ENCODE data around the gene CLTC.

CLTC gene

DNA sequence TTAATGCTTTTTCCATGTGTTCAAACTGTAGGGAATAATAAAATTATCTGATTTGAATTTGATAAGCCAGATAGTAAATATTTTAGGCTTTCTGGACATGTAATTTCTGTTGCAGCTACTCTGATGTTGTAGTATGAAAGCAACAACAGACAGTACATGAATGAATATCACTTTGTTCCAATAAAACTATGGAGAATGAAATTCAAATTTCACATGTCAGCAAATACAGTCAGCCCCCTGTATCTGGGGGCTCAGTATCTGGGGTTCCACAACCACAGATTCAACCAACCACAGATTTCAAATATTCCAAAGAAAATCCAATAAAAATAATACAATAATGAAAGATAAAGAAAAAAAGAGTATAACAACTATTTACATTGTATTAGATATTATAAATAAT lies 8.2 kb upstream of the CLTC start:
- no peak overlapping the region for H3K4me3 ChIP-seq (ENCODE audit: control insufficient read depth, low read depth, low read length)
- no peak for DNase-seq (ENCODE audit: low read depth)
- TF ChIP-seq, protein P1, sequence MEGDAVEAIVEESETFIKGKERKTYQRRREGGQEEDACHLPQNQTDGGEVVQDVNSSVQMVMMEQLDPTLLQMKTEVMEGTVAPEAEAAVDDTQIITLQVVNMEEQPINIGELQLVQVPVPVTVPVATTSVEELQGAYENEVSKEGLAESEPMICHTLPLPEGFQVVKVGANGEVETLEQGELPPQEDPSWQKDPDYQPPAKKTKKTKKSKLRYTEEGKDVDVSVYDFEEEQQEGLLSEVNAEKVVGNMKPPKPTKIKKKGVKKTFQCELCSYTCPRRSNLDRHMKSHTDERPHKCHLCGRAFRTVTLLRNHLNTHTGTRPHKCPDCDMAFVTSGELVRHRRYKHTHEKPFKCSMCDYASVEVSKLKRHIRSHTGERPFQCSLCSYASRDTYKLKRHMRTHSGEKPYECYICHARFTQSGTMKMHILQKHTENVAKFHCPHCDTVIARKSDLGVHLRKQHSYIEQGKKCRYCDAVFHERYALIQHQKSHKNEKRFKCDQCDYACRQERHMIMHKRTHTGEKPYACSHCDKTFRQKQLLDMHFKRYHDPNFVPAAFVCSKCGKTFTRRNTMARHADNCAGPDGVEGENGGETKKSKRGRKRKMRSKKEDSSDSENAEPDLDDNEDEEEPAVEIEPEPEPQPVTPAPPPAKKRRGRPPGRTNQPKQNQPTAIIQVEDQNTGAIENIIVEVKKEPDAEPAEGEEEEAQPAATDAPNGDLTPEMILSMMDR (IDR thresholded peaks at IDR 0.05; ENCODE audit: control insufficient read depth, insufficient read depth, low read depth, low read length, missing control alignments): no peak

DNA sequence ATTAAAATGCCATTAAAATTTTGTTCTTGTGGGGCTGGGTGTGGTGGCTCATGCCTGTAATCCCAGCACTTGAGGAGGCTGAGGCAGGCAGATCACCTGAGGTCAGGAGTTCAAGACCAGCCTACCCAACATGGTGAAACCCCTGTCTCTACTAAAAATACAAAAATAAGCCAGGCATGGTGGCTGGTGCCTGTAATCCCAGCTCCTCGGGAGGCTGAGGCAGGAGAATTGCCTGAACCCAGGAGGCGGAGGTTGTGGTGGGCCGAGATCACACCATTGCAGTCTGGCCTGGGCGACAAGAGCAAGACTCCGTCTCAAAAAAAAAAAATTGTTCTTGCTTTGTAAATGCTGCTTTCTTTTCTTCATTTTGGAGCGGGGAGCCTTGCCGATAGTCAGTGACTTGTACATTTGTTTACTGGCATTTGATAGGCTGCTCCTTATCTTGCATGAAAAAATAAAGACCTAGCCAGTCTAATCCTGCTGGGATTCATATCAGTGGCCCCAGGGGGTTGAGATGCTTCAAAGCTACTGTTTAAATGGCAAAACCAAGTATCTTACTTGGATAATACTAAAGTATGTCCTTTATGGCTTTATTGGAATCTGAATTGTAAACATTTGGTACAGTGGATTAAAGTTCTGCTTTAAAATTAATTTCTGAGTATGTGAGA lies 3.3 kb upstream of the CLTC start:
- TF ChIP-seq, protein P1 (IDR thresholded peaks at IDR 0.05; ENCODE audit: control insufficient read depth, insufficient read depth, low read depth, low read length, missing control alignments): no peak
- no peak for DNase-seq (ENCODE audit: low read depth)

DNA sequence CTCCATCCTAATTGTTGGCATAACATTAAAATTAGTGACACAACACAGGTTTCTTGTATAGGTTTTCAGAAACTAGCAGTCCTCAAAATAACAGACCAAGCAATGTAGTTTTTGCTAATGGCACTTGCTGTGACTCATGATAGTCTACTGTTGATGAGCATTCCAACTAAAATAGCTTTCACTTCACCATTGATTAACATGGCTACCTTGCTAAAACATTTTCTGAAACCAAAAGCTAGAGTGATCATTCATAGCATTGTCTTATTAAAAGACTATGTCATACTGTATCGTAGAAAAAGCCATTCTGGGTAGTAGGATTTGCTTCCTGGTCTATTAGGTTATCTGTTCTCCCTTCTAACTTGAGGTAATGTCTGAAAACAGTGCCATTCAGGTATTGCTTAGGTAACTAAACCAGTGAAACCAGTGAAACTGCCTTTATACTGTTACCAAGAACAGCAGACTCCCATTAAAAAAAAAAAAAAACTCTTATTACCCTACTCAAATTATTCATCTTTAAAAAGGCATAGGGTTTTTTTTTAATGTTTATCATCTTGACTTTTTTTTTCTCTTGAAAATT lies 2.5 kb upstream of the CLTC start:
- TF ChIP-seq, protein P1 (IDR thresholded peaks at IDR 0.05; ENCODE audit: control insufficient read depth, insufficient read depth, low read depth, low read length, missing control alignments): no peak
- no peak for DNase-seq (ENCODE audit: low read depth)
- no peak overlapping the region for H3K4me3 ChIP-seq (ENCODE audit: control insufficient read depth, low read depth, low read length)

More for the DNA sequence above, 3.3 kb upstream of the CLTC start:
- H3K4me3 ChIP-seq (ENCODE audit: control insufficient read depth, low read depth, low read length): no peak overlapping the region

DNA sequence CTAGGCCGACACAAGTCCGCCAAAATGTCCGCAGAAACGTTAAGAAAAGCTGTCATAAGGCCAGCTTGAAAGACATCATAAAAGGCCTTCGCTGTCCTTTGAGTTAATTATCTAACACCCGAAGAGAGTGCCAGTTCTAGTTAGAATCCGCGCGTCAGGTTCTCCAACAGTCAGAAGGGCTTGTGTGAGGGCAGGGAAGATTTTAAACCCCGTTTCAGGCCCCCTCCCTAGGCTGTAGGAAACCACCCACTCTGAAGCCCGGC lies 729 bp upstream of the CLTC start:
- H3K4me3 ChIP-seq (ENCODE audit: control insufficient read depth, low read depth, low read length): peak overlapping the region; percentile 97
- no peak for DNase-seq (ENCODE audit: low read depth)
- TF ChIP-seq, protein P1 (IDR thresholded peaks at IDR 0.05; ENCODE audit: control insufficient read depth, insufficient read depth, low read depth, low read length, missing control alignments): no peak

DNA sequence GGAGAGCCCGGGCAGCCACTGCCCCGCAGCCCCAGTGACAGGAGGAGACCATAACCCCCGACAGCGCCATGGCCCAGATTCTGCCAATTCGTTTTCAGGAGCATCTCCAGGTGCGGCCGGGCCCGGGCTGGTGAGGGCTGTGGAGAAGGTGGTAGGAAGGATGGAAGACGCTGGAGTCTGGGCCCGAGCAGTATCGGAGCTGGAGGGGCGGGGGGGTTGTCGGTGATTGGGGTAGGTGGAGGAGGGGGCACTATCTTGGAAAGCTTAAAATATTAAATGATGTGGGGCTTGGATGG lies 317 bp downstream of the CLTC start:
- peak overlapping the region; percentile 97 for H3K4me3 ChIP-seq (ENCODE audit: control insufficient read depth, low read depth, low read length)
- TF ChIP-seq, protein P1 (IDR thresholded peaks at IDR 0.05; ENCODE audit: control insufficient read depth, insufficient read depth, low read depth, low read length, missing control alignments): no peak
- no peak for DNase-seq (ENCODE audit: low read depth)

DNA sequence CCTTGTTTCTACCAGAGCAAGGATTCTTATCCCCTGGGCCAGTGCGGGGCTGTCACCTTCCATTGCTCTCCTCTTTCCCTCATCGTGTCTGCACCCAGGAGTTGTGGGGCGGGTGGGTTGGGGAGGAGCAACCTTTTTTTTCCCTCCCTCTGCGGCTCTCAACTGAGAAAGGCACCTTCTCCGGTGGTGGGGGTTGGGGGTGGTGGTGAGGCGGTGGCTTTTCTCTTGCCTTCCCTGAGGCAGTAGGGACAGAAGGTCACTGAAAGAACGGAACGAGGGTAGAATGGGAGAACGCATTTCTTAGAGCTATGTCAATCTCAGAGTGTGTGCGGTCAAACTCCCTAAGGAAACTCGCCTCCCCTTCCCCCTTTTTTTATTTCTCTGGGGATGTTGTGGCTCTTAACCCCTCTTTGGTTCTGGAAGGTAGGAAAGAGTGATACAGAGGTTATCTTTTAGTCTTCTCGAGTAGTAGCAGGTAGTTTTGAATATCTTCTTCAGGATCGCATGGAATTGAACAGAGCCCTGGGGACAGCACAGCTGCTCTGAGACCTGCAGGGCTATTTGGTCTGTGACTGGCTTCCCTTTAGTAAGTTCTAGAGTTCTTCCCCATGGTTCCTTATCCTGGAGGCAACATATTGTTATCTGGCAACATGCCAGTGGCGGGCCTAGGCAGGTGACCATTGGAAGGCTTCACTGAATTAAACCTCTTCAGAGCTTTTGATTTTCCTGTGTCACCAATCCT lies 994 bp downstream of the CLTC start:
- no peak for DNase-seq (ENCODE audit: low read depth)
- TF ChIP-seq, protein P1 (IDR thresholded peaks at IDR 0.05; ENCODE audit: control insufficient read depth, insufficient read depth, low read depth, low read length, missing control alignments): no peak

More for the DNA sequence above, 994 bp downstream of the CLTC start:
- H3K4me3 ChIP-seq (ENCODE audit: control insufficient read depth, low read depth, low read length): peak overlapping the region; percentile 97
